GM06990 (cell line): ENCODE measurements around the gene MYO6.

Source experiments
- DNase-seq: peaks from one replicate; pipeline ENCODE4 v3.0.0-alpha.2; 2011; ENCODE audit not compliant: insufficient read length; ENCODE audit errors: extremely low read depth
- H3K27me3 ChIP-seq: replicated peaks from 2 replicates; pipeline ENCODE4 v1.6.0; 2011; ENCODE audit warnings: low read length; ENCODE audit not compliant: control insufficient read depth, insufficient read depth
- H3K36me3 ChIP-seq: 2 replicates; pipeline ENCODE4 v1.5.1; 2011; ENCODE audit warnings: low read length; ENCODE audit not compliant: control insufficient read depth, insufficient read depth
- H3K4me3 ChIP-seq: replicated peaks from 2 replicates; pipeline ENCODE4 v1.5.1; 2011; ENCODE audit warnings: low read depth, mild to moderate bottlenecking, control low read depth, low read length
- CTCF ChIP-seq: IDR thresholded peaks from 2 replicates; pipeline ENCODE4 v1.5.1; 2011; ENCODE audit warnings: low read length, control low read depth, mild to moderate bottlenecking, inconsistent platforms; ENCODE audit not compliant: insufficient read depth, poor library complexity, severe bottlenecking

The MYO6 gene

GRCh38 chr6:75968143-75968542 is 219.1 kb downstream of the MYO6 start:
- TF ChIP-seq CTCF, result no peak
- H3K4me3 ChIP-seq, result no peak overlapping the region

More at GRCh38 chr6:75968143-75968542, 219.1 kb downstream of the MYO6 start:
- no peak for DNase-seq
- Histone ChIP-seq H3K27me3 (no peaks in the 10 kb centered on the region), H3K36me3 (no peaks in the 10 kb centered on the region)
